Measurements from ENCODE around the gene INPP1. TPM values are rescaled to one million over a fixed set of nuclear protein-coding genes. Genes with fewer than 3 reads are reported as not detected.

INPP1 gene
- total and polyA plus RNA-seq, 4 donors: 9.1 to 13.2 (median 12.4) TPM

DNA sequence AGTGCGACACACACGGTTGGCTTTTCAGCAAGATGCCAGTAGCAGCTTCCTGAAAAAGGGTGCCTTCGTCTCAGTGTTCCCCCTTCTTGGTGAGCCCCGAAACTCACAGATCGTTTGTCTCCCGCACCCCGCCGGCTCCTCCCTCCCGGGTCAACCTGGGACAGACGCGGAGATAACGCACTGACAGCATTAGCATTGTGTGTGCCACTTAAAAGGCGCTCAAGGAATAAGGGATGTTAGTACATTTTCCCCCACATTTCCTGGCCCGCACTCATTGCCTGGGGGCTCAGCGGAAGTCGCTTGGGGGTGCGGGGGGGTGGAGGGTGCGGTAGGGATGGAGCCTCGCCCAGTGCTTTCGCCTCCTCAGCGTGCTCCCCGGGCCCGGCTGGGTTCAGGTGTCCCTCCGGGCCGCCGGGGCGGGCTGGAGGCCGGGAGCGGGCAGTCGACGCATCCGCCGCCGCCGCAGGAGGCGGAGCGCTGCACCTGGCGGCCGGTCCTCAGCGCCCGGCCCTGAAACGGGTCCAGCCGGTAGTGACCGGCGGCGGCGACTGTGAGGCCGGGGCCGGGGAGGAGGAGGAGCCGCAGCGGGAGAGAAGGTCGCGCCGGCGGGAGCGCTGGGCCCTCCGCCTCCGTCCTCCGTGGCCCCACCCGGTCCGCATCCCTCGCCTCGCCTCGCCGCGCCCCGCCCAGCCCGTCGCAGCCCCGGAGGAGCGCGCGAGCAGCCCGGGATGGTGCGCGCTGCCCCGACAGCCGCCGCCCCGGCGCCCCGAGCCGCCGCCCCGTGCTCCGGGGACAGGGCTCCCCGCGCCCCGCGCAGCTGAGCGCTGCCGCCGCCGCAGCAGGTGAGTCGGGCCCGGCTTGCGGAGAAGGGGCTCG, 64.5 kb downstream of the INPP1 start, which contains the start of gene MFSD6:
Gene MFSD6 (plus strand): TSS at position 694 of the 876 bp plus-strand sequence. CDS start 27,675 bp downstream, outside the sequence.
- Histone ChIP-seq H3K9ac (ENCODE audit: low read depth in 1 of 2, low read length in 2 of 2) (peak within 1 kb of the TSS in 1 of 2 donors; percentile 63), H3K4me1 (ENCODE audit: control insufficient read depth in 4 of 4, insufficient read depth in 4 of 4, low read length in 3 of 4) (peaks cover 0 to 9% (median 4%) of the 10 kb centered on the region in 4 donors)

More for the DNA sequence above, 64.5 kb downstream of the INPP1 start, which contains the start of gene MFSD6:
- Histone ChIP-seq H3K36me3 (ENCODE audit: control insufficient read depth in 4 of 4, insufficient read depth in 3 of 4, low read depth in 1 of 4, low read length in 3 of 4) (no peaks in the 10 kb centered on the region), H3K27me3 (ENCODE audit: control insufficient read depth in 4 of 4, insufficient read depth in 4 of 4, low read length in 3 of 4) (peaks cover 0 to 4% (median 2%) of the 10 kb centered on the region in 4 donors), H3K9me3 (ENCODE audit: control insufficient read depth in 4 of 4, low read length in 3 of 4) (peaks cover 0 to 5% (median 0%) of the 10 kb centered on the region in 4 donors), H3K27ac (ENCODE audit: low read depth in 1 of 2, low read length in 2 of 2) (peak within 1 kb of the TSS; percentile 1 to 38), H3K4me3 (ENCODE audit: low read depth in 1 of 3, low read length in 3 of 3) (peak within 1 kb of the TSS; percentile 35 to 96 (median 68))
- no peak for TF ChIP-seq NR2F2 (IDR thresholded peaks at IDR 0.05)
- TF ChIP-seq JUND (IDR thresholded peaks at IDR 0.05): no peak
- TF ChIP-seq, protein P1, sequence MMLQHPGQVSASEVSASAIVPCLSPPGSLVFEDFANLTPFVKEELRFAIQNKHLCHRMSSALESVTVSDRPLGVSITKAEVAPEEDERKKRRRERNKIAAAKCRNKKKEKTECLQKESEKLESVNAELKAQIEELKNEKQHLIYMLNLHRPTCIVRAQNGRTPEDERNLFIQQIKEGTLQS (IDR thresholded peaks at IDR 0.05): no peak
- TF ChIP-seq, protein P2, sequence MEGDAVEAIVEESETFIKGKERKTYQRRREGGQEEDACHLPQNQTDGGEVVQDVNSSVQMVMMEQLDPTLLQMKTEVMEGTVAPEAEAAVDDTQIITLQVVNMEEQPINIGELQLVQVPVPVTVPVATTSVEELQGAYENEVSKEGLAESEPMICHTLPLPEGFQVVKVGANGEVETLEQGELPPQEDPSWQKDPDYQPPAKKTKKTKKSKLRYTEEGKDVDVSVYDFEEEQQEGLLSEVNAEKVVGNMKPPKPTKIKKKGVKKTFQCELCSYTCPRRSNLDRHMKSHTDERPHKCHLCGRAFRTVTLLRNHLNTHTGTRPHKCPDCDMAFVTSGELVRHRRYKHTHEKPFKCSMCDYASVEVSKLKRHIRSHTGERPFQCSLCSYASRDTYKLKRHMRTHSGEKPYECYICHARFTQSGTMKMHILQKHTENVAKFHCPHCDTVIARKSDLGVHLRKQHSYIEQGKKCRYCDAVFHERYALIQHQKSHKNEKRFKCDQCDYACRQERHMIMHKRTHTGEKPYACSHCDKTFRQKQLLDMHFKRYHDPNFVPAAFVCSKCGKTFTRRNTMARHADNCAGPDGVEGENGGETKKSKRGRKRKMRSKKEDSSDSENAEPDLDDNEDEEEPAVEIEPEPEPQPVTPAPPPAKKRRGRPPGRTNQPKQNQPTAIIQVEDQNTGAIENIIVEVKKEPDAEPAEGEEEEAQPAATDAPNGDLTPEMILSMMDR (IDR thresholded peaks at IDR 0.05; ENCODE audit: low read depth, low read length, missing input control): no peak
- TF ChIP-seq HNF4A (conservative IDR thresholded peaks at IDR 0.05): no peak
- TF ChIP-seq, protein P3, sequence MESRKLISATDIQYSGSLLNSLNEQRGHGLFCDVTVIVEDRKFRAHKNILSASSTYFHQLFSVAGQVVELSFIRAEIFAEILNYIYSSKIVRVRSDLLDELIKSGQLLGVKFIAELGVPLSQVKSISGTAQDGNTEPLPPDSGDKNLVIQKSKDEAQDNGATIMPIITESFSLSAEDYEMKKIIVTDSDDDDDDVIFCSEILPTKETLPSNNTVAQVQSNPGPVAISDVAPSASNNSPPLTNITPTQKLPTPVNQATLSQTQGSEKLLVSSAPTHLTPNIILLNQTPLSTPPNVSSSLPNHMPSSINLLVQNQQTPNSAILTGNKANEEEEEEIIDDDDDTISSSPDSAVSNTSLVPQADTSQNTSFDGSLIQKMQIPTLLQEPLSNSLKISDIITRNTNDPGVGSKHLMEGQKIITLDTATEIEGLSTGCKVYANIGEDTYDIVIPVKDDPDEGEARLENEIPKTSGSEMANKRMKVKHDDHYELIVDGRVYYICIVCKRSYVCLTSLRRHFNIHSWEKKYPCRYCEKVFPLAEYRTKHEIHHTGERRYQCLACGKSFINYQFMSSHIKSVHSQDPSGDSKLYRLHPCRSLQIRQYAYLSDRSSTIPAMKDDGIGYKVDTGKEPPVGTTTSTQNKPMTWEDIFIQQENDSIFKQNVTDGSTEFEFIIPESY (IDR thresholded peaks at IDR 0.05): no peak
- TF ChIP-seq TAF1 (conservative IDR thresholded peaks at IDR 0.05): no peak
- TF ChIP-seq, protein P4, sequence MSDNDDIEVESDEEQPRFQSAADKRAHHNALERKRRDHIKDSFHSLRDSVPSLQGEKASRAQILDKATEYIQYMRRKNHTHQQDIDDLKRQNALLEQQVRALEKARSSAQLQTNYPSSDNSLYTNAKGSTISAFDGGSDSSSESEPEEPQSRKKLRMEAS (IDR thresholded peaks at IDR 0.05): no peak
- TF ChIP-seq EGR1 (IDR thresholded peaks at IDR 0.05; ENCODE audit: low read depth in 2 of 2): no peak
- no peak for TF ChIP-seq FOXA2 (IDR thresholded peaks at IDR 0.05)
- no peak for TF ChIP-seq YY1 (IDR thresholded peaks at IDR 0.05)
- TF ChIP-seq, protein P5, sequence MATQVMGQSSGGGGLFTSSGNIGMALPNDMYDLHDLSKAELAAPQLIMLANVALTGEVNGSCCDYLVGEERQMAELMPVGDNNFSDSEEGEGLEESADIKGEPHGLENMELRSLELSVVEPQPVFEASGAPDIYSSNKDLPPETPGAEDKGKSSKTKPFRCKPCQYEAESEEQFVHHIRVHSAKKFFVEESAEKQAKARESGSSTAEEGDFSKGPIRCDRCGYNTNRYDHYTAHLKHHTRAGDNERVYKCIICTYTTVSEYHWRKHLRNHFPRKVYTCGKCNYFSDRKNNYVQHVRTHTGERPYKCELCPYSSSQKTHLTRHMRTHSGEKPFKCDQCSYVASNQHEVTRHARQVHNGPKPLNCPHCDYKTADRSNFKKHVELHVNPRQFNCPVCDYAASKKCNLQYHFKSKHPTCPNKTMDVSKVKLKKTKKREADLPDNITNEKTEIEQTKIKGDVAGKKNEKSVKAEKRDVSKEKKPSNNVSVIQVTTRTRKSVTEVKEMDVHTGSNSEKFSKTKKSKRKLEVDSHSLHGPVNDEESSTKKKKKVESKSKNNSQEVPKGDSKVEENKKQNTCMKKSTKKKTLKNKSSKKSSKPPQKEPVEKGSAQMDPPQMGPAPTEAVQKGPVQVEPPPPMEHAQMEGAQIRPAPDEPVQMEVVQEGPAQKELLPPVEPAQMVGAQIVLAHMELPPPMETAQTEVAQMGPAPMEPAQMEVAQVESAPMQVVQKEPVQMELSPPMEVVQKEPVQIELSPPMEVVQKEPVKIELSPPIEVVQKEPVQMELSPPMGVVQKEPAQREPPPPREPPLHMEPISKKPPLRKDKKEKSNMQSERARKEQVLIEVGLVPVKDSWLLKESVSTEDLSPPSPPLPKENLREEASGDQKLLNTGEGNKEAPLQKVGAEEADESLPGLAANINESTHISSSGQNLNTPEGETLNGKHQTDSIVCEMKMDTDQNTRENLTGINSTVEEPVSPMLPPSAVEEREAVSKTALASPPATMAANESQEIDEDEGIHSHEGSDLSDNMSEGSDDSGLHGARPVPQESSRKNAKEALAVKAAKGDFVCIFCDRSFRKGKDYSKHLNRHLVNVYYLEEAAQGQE (IDR thresholded peaks at IDR 0.05): no peak
- no peak for TF ChIP-seq RXRA (IDR thresholded peaks at IDR 0.05)
- TF ChIP-seq RAD21 (IDR thresholded peaks at IDR 0.05): no peak
- no peak for TF ChIP-seq FOXA1 (IDR thresholded peaks at IDR 0.05)
- TF ChIP-seq SP1 (IDR thresholded peaks at IDR 0.05): no peak
- TF ChIP-seq HNF4G (IDR thresholded peaks at IDR 0.05): no peak
- no peak for TF ChIP-seq GABPA (IDR thresholded peaks at IDR 0.05 in 1 of 2, conservative IDR thresholded peaks at IDR 0.05 in 1 of 2)
- peak; percentile 61 for DNase-seq (ENCODE audit: low spot score)
- 4% methylated on average over 98 of the region's 98 CpGs for WGBS

Measured in liver (tissue), 9 donors.